Parathyroid adenoma (tissue), 2 donors: Measurements from ENCODE around the gene RNF146.
"Not testable (repeated sequence)": the region's sequence is repeated elsewhere in the genome, so short reads cannot be mapped to it uniquely, and the experiment has no call there.

Source experiments
- H2AFZ ChIP-seq: fragments of 300-600 bp; sonication (generic); one replicate; pipeline ENCODE4 v1.7.0; 2017; ENCODE audit warnings: antibody characterized with exemption, mild to moderate bottlenecking
- H3K27ac ChIP-seq: fragments of 300-600 bp; sonication (generic); one replicate; pipeline ENCODE4 v1.7.0; 2017
- H3K27me3 ChIP-seq: fragments of 300-600 bp; sonication (generic); one replicate; pipeline ENCODE4 v1.7.0; 2017; ENCODE audit warnings: low read length; ENCODE audit not compliant: control insufficient read depth, insufficient read depth
- H3K36me3 ChIP-seq: fragments of 300-600 bp; sonication (generic); one replicate; pipeline ENCODE4 v1.7.0; 2017; ENCODE audit warnings: low read length; ENCODE audit not compliant: control insufficient read depth, insufficient read depth
- H3K4me1 ChIP-seq: fragments of 300-600 bp; sonication (generic); one replicate; pipeline ENCODE4 v1.7.0; 2017; ENCODE audit warnings: control low read depth
- H3K4me2 ChIP-seq: fragments of 300-600 bp; sonication (generic); one replicate; pipeline ENCODE4 v1.7.0; 2017; ENCODE audit warnings: low read length
- H3K4me3 ChIP-seq: fragments of 300-600 bp; sonication (generic); one replicate; pipeline ENCODE4 v1.7.0; 2017; ENCODE audit warnings: low read depth, low read length
- H3K79me2 ChIP-seq: fragments of 300-600 bp; sonication (generic); one replicate; pipeline ENCODE4 v1.7.0; 2017; ENCODE audit warnings: control low read depth
- H3K9ac ChIP-seq: fragments of 300-600 bp; sonication (generic); one replicate; pipeline ENCODE4 v1.7.0; 2017; ENCODE audit warnings: mild to moderate bottlenecking
- H3K9me3 ChIP-seq: fragments of 300-600 bp; sonication (generic); one replicate; pipeline ENCODE4 v1.7.0; 2017; ENCODE audit warnings: low read length; ENCODE audit not compliant: control insufficient read depth
- CTCF ChIP-seq: fragments of 300-600 bp; sonication (generic); IDR thresholded peaks from one replicate; pipeline ENCODE4 v1.7.0; 2017; ENCODE audit warnings: antibody characterized with exemption, mild to moderate bottlenecking
- donor health status: primary hyperparathyroidism.

The RNF146 gene

GRCh38 chr6:127319686-127320085, 53.0 kb downstream of the RNF146 start:
- no peak overlapping the region for H3K4me3 ChIP-seq
- no peaks in the 10 kb centered on the region for H3K4me1 ChIP-seq
- no peaks in the 10 kb centered on the region for H3K27me3 ChIP-seq
- H3K36me3 ChIP-seq: no peaks in the 10 kb centered on the region
- no peaks in the 10 kb centered on the region for H3K9me3 ChIP-seq
- TF ChIP-seq CTCF: no peak
- no peak overlapping the region for H2AFZ ChIP-seq
- H3K9ac ChIP-seq: no peak overlapping the region
- no peaks in the 10 kb centered on the region for H3K79me2 ChIP-seq
- H3K27ac ChIP-seq: no peak overlapping the region
- no peak overlapping the region for H3K4me2 ChIP-seq

GRCh38 chr6:127328043-127328609, 61.5 kb downstream of the RNF146 start:
- Histone ChIP-seq H3K27me3 (no peaks in the 10 kb centered on the region), H3K79me2 (no peaks in the 10 kb centered on the region), H3K9ac (no peak overlapping the region), H3K36me3 (no peaks in the 10 kb centered on the region), H3K27ac (no peak overlapping the region), H2AFZ (no peak overlapping the region), H3K4me2 (no peak overlapping the region), H3K4me1 (no peaks in the 10 kb centered on the region), H3K4me3 (no peak overlapping the region), H3K9me3 (no peaks in the 10 kb centered on the region)
- TF ChIP-seq CTCF: no peak

DNA sequence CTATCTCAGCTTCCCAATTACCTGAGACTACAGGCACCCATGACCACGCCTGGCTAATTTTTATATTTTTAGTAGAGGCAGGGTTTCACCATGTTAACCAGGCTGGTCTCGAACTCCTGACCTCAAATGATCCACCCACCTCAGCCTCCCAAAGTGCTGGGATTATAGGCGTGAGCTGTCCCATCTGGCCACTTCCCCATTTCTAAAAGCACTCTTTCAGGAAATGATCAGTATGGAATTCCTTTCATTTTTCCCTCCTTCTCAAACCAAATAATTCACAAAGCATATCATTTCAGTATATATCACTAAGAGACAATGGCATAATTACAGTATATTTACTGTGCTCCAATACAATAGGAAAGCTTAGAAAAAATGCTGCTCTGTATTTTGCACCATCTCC, 64.6 kb downstream of the RNF146 start:
- not testable (repeated sequence) for H3K9ac ChIP-seq, H3K36me3 ChIP-seq, H3K4me2 ChIP-seq, H3K4me1 ChIP-seq, H2AFZ ChIP-seq, H3K27ac ChIP-seq, H3K9me3 ChIP-seq, H3K27me3 ChIP-seq, H3K79me2 ChIP-seq, H3K4me3 ChIP-seq

GRCh38 chr6:127332383-127332961, 65.8 kb downstream of the RNF146 start:
- no peak overlapping the region for H3K27ac ChIP-seq
- no peak overlapping the region for H3K4me2 ChIP-seq
- no peaks in the 10 kb centered on the region for H3K36me3 ChIP-seq
- H3K27me3 ChIP-seq: no peaks in the 10 kb centered on the region
- TF ChIP-seq CTCF: no peak
- no peaks in the 10 kb centered on the region for H3K4me1 ChIP-seq
- no peak overlapping the region for H3K9ac ChIP-seq
- no peak overlapping the region for H2AFZ ChIP-seq
- H3K9me3 ChIP-seq: no peaks in the 10 kb centered on the region
- H3K79me2 ChIP-seq: no peaks in the 10 kb centered on the region
- H3K4me3 ChIP-seq: no peak overlapping the region
